ENCODE results near the gene MARVELD1.
"Not testable (repeated sequence)": the region's sequence is repeated elsewhere in the genome, so short reads cannot be mapped to it uniquely, and the experiment has no call there.

- TF ChIP-seq CTCF, POLR2A (IDR thresholded peaks at IDR 0.05): not testable (repeated sequence)
These were observed 29.2 kb upstream of the MARVELD1 start for GRCh38 chr10:97684368-97684713.

Measured in testis (tissue), 2 donors.